HG02763 (cell line): ENCODE measurements around the gene TMUB1.

ENCODE experiments used
- ATAC-seq: cut with Tn5 transposase; IDR thresholded peaks from one replicate; pipeline ENCODE4 v1.9.1; 2021; ENCODE audit warnings: mild to moderate bottlenecking, moderate library complexity; ENCODE audit not compliant: unreplicated experiment

The TMUB1 gene

GRCh38 chr7:151086802-151087244 lies 3.5 kb upstream of the TMUB1 start:
- no peak for ATAC-seq

DNA sequence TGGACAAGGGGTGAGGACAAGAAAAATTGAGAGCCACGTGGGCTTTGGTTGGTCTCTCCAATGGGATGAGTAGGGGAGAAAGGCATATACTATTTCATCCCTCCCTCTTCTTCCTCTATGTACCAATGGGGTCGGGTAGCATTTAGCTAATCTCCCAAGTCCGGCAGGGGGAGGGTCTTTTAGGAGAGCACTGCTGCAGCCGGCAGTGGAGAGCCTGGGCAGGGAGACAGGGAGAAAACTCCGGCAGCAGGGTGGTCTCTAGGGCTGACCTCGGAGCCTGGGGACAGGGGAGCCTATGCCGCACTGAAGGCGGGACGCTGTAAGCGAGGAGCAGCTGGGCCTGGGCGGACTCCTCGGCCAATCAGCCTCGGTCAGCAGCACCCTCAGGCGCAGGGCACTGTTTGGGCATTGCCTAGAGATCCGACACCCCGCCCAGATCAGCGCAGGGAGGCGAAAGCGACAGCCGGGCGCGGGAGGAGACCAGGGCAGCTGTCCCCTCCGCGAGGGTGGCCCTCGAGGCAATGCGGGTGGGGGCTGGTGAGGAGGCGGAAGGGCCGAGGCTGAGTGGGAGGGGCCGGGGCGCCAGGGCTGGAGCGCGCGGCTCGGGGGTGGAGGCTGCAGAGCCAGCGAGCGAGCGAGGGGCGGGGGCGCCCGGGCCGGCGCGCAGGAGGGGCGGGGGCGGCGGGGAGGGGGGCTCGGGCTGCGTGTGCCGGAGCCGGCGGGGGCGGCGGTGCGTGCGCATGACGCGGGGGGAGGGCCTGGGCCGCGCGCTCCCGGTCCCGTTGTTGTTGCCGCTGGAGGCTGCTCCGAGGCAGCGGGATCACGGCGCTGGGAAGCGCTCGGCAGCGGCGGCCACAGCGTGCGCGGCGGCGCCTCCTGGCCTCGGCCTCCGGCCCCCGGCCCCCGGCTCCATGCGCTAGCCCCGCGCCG lies 2.7 kb upstream of the TMUB1 start, which contains the start of gene AGAP3:
AGAP3 (plus strand) TSS at position 785 of the 930 bp plus-strand sequence. CDS start 267 bp downstream, outside the sequence.
- ATAC-seq: peak; percentile 46

DNA sequence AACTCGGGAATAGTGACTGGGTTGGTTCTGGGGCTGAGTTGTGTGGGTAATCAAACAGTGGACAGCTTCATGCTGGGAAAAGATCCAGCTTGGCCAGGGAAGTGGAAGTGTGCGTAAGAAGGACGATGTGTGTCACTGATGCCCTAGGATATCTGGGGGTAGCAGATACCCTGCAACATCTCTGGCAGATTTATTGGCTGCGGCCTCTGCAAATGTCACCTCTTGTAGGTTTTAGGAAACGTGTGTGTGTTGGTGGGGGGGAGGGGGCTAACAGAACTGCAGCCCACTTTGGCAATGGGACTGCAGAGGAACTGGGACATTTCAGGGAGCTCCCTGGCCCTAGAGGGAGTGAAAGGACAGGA lies 2.0 kb upstream of the TMUB1 start:
- ATAC-seq: no peak

GRCh38 chr7:151083824-151084160 lies 499 bp upstream of the TMUB1 start:
- no peak for ATAC-seq

GRCh38 chr7:151082141-151083070 lies 887 bp downstream of the TMUB1 start:
- ATAC-seq: no peak

GRCh38 chr7:151081170-151082101 lies 1.9 kb downstream of the TMUB1 start:
- no peak for ATAC-seq

DNA sequence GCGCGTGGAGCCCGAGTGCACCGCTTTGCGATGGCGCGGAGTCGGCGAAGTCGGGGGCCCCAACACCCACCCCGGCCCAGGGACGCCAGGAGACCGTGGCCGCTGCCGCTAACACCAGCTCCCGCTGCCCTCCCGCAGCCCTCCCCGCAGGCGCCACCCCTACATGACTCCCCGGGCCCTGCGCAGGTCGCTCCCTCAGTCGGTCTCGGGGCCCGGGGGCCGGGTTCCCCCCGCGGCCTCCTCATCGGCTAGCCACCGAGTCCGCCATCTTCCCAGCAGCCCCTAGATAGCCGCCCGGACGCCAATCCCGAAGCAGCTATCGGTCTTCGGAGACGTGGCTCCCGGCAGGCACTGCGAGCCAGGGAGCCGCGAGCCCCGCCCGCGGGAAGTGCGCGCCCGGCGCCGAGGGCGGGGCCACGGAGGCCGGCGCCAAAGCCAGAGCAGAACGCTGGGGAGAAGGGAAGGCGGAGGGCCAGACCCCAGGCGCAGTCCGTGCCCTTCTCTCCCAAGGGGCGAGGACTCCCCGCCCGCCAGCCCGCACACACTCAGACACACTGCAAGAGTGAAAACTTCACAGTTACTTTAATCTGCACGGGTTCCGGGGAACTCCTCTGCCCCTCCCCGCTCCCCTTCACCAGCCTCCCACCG lies 2.6 kb downstream of the TMUB1 start, which contains the start of gene FASTK:
FASTK (minus strand) TSS at position 288 of the 648 bp plus-strand sequence; CDS start at position 245, 43 bp downstream.
- ATAC-seq: peak; percentile 72

- peak; percentile 1 for ATAC-seq
Observed at GRCh38 chr7:151080067-151080521, 3.2 kb downstream of the TMUB1 start.

DNA sequence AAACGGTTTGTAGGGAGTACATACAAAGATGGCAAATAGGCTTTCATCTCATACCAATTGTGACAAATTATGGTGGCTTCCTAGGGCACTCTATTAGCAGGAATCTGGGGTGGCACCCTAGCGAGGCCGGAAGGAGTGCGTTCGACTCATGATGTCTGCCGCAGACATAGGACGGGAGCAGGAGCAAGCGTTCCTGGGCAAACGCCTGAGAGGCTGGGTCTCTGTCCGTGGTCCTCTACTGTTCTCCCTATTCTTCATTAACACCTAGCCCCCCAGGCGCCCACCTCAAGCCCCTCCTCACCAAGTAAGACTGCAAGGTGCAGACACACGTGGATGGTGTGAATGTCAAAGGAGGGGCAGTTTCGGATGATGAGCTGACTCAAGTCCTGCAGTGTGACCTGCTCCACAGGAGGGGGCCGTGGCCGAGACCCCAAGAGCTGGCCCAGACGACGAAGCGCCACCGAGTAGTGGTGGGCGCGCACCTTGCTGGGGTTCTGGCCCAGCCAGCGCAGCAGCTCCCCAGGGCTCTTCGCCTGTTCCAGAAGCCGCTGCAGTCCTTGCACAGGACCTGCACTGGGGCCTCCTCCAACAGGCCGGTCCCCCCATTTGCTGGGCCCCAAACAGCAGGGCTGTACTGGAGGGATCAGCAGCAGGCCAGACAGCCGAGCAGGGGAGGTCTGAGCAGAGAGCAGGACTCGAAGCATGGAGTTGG lies 3.9 kb downstream of the TMUB1 start:
- no peak for ATAC-seq

DNA sequence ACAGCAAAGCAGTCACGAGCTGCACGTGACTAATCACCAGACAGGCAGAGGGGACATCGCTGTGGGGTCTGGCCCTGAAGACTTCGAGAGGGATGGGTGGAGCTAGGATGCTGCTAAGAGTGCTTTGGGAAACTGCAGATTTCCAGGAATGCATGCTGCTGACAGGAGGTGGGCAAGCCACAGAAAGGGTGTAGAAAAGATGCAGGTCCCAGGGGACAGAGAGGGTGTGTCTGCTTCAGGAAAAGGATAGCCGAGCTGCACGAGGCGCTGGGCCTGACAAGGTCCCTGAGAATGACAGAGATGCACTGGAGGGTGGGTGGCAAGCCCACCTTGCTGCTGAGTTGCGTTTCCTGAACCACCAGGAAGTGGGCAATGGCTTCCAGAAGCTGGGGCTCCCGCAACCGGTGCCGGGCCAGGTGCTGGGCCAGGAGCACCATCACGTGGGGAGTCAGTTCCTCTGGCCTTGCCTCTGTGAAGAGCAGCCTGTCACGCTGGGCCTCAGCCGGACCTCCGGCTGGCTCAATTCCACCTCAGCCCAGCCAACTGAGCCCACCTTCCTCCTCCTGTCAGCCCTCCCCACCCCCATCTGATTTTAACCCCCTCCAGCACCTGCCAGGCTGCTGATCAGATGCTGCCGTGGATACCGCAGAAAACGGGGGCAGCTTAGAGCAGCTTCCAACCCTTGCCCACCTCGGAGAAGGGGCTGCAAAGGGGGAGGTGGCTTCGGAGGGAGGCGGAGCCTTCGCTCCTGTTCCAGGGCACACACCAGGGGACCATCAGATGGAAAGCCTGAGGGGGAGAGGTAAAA lies 4.9 kb downstream of the TMUB1 start:
- no peak for ATAC-seq

DNA sequence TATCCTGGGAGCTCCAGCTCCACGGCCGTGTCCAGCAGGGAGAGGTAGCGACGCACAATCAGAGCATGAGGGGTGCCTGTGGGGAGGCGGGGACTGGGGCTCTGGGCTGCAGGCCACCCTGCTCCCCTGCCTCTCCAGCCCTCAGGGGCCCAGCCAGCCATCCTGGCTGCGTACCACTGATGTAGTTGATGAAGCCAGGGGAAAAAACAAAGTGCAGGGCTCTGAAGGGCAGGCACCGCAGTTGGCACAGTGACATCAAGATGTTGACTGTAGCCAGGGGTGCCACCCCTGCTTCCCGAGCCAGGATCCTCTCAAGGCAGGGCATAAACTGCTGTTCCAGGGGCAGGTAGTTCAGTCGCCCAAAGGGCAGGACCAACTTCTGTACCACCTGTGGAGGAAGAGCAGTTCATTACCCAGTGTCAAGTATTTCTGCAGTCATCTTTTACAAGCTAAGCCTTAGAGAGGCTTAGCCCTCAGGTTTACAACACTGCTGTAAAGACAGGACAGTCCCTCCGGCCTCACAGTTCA lies 5.5 kb downstream of the TMUB1 start:
- ATAC-seq: no peak

GRCh38 chr7:151076863-151077704 lies 6.2 kb downstream of the TMUB1 start:
- no peak for ATAC-seq

DNA sequence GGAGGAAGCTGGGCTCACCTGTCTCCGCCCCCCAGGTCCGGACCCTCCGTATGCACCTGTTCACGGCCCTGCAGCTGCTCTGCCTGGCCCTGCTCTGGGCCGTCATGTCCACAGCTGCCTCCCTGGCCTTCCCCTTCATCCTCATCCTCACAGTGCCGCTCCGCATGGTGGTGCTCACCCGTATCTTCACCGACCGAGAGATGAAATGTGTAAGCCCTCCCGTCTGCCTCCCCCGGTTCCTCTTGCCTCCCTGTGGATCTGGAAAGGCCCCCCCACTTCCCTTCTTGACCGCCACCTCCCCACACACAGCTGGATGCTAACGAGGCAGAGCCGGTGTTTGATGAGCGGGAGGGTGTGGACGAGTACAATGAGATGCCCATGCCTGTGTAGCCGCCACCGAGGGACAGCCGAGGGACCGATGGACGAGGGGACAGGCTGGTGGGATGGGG lies 7.3 kb downstream of the TMUB1 start:
- ATAC-seq: no peak

- ATAC-seq: no peak
Observed at GRCh38 chr7:151075662-151075971, 7.7 kb downstream of the TMUB1 start.

DNA sequence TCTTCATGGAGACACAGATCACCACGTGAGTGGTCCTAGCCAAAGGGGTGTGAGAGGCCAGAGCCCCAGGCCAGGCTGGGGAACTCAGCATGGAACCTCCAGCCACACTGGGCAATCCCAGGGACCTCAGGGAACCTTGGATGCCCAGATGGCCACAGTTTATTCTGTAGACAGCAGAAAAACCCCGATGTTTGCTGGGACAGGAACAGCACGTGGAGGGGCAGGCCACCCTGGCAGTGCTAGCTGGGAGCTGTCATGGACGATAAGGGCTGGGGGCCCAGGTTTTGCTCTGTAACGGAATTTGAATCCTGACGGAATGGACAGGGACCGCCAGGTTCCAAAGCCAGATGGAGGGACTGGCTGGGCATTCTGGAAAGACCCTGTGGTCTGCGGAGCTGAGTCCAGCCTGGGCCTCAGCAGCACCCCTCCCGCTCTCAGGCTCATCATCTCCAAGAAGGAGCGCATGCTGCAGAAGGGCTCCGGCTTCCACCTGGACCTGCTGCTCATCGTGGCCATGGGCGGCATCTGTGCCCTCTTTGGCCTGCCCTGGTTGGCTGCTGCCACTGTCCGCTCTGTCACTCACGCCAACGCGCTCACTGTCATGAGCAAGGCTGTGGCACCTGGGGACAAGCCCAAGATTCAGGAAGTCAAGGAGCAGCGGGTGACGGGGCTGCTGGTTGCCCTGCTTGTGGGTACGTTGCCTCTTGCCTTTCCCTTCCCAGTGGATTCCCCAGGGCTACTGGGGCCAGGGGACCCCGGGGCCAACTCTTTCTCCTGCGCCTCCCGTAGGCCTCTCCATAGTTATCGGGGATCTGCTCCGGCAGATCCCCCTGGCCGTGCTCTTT lies 8.3 kb downstream of the TMUB1 start:
- ATAC-seq: no peak

- no peak for ATAC-seq
Observed at GRCh38 chr7:151073990-151074389, 9.3 kb downstream of the TMUB1 start.
